GM18526 (cell line): ENCODE results near the gene C10orf62.

Source experiments
- POLR2A ChIP-seq: IDR thresholded peaks from 3 replicates; pipeline ENCODE4 v1.6.1; 2011; ENCODE audit not compliant: insufficient read length; ENCODE audit errors: extremely low read depth

Gene C10orf62

GRCh38 chr10:97598407-97599271 lies 9.1 kb downstream of the C10orf62 start:
- TF ChIP-seq POLR2A: no peak

DNA sequence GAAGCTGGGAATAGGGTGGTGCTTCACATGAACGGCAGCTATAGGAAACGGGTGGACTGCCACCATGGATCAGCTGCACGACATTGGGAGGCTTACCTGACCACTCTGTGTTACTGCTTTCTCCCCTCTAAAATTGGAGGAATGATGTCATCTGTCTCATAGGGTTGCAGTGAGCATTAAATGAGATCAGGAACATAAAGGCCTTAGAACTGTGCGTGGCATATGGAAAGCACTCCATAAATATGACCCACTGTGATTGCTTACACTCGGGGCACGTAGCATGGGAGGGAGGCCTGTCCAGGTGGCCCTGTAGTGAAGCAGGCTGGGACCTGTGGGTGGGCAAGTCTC lies 9.7 kb downstream of the C10orf62 start:
- TF ChIP-seq POLR2A: no peak

GRCh38 chr10:97600616-97601015 lies 11.1 kb downstream of the C10orf62 start:
- TF ChIP-seq POLR2A: no peak

GRCh38 chr10:97601268-97602215 lies 12.0 kb downstream of the C10orf62 start:
- no peak for TF ChIP-seq POLR2A

DNA sequence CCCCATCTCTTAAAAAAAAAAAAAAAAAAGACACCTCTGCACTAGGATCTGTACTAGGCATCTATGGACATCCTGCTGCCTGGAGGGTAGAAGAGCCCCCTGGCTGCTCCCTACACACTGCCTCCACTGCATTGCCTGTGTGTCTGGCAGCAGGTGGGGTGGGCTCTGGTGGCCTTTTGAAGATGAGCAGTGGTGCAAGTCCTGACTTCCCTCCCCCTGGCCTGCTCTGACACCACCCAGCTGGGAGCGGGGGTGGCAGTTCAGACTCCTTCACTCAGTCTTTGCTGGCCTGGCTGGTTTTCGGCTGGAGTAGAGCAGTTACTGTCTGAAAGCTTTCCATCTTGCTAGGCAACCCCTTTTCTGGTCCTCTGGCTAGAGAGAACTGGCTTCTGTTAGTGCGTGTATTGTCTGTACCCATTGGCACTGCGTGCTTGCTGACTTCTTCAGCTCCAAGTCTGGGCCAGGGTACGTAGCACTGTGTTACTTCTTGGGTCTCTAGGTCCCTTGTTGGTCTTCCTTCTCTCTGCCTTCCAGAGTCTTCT lies 17.6 kb downstream of the C10orf62 start:
- TF ChIP-seq POLR2A: no peak

- TF ChIP-seq POLR2A: no peak
These were observed 19.6 kb downstream of the C10orf62 start for GRCh38 chr10:97608991-97609561.

GRCh38 chr10:97611473-97611872 lies 22.0 kb downstream of the C10orf62 start:
- no peak for TF ChIP-seq POLR2A

DNA sequence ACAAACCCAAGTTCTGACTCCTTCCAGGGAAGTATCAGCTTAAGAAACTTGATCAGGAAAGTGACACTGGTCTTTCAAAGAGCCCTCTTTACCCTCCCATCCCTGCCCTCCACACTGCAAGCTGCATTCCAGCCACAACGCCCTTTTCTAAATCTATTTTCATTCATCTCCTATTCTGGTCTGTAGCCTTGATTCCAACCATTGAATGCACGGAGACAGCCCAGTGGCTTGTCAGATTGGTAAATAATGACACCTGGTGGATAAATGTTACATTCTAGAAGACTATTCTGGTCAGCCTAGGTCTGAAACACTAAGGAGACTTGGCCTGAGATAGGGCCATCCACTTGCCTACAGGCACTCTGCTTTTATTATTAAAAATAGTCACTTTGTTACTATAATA lies 22.9 kb downstream of the C10orf62 start:
- no peak for TF ChIP-seq POLR2A

GRCh38 chr10:97618285-97618684 lies 28.8 kb downstream of the C10orf62 start:
- no peak for TF ChIP-seq POLR2A

GRCh38 chr10:97618733-97619132 lies 29.2 kb downstream of the C10orf62 start:
- no peak for TF ChIP-seq POLR2A

DNA sequence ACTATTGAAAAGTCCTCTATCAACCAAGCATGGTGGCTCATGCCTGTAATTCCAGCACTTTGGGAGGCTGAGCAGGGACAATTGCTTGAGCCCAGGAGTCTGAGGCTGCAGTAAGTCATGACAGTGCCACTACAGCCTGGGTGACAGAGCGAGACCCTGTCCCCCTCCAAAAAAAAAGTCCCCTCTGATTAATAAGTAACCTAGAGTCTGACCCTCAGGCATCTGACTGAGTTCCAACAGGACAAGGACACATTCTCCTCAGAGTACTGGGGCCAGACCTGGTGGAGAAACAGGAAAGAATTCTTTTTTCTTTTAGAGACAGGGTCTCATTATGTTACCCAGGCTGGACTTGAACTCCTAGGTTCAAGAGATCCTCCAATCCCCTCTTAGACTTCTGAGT lies 33.8 kb downstream of the C10orf62 start:
- TF ChIP-seq POLR2A: no peak

DNA sequence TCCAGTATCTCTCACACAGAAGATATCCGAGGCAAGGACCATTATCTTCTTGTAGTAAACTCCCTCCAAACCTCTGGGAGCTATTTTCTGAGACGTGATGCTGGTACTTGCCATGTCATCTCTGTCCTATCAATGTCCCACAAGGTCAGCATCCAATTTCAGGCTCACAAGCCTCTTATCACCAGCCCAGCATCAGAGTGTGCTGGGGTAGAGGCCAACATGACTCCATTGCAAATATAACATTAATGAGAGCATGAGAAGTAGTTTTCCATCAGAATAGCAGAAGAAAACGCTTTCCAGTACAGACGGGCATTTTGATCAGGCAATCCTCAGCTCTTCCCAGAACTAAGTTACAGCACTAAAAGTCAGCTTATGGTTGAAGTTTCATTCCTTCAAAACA lies 38.2 kb downstream of the C10orf62 start:
- TF ChIP-seq POLR2A: no peak

GRCh38 chr10:97628228-97628627 lies 38.7 kb downstream of the C10orf62 start:
- TF ChIP-seq POLR2A: no peak

DNA sequence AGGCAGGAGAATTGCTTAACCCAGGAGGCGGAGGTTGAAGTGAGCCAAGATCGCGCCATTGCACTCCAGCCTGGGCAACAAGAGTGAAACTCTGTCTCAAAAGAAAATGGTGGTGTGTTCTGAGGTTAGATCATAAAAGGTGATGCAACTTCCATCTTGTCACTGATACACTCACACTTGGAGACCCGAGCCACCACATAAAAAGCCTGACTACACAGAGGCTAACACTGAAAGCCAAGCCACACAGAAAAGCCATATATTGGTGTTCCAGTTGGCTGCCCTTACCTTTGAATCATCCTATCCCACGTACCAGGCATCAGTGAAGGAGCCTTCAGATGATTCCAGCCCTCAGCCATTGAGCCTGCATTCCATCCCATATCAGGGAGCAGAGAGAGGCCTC lies 39.8 kb downstream of the C10orf62 start:
- TF ChIP-seq POLR2A: no peak

DNA sequence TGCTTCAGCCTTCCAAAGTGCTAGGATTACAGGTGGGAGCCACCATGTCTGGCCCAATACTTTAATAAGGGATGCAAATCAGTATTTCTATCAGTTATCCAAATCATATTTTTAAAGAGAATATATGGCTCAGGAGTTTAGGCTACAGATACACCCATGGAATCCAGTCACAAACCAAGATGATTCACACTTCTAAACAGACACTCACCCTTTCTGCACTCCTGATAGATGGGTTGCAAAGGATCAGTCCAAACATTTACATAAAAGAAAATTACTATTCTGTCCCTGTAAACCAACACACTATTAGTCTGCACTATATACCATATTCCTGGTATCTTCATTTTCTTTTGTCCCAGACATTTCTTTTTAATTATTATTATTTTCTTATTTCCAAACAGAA lies 41.6 kb downstream of the C10orf62 start:
- TF ChIP-seq POLR2A: no peak
